GM18507 (cell line): ENCODE measurements around the gene CARMIL3.
"Not testable (repeated sequence)": the region's sequence is repeated elsewhere in the genome, so short reads cannot be mapped to it uniquely, and the experiment has no call there.

Source experiments
- DNase-seq: peaks from one replicate; pipeline ENCODE4 v3.0.0; 2011; ENCODE audit warnings: low read depth; ENCODE audit not compliant: insufficient read length; ENCODE audit errors: extremely low spot score
- FAIRE-seq: peaks from 2 replicates; lab custom pipeline; 2011; peaks lifted over from hg19 to GRCh38; lab: Jason Lieb, UNC

The CARMIL3 gene

DNA sequence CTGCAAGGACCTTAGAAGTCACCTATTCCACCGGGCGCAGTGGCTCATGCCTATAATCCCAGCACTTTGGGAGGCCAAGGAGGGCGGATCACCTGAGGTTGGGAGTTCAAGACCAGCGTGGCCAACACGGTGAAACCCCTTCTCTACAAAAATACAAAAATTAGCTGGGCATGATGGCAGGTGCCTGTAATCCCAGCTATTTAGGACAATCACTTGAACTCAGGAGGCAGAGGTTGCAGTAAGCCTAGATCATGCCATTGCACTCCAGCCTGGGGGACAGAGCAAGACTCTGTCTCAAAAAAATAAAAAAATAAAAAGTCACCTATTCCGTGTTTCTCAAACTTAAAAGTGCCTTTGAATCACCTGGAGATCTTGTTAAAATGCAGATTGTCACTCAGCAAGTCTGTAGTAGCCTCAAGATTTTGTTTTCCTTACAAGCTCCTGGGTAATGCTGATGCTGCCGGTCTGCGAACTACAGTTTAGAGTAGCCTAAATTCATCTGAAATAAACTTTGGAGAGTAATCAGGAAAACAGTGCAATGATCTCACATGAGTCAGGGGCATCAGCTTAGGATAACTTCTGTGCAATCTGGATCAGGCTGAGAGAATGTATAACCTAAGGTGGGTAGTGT lies 53.9 kb downstream of the CARMIL3 start:
- FAIRE-seq: not testable (repeated sequence)

DNA sequence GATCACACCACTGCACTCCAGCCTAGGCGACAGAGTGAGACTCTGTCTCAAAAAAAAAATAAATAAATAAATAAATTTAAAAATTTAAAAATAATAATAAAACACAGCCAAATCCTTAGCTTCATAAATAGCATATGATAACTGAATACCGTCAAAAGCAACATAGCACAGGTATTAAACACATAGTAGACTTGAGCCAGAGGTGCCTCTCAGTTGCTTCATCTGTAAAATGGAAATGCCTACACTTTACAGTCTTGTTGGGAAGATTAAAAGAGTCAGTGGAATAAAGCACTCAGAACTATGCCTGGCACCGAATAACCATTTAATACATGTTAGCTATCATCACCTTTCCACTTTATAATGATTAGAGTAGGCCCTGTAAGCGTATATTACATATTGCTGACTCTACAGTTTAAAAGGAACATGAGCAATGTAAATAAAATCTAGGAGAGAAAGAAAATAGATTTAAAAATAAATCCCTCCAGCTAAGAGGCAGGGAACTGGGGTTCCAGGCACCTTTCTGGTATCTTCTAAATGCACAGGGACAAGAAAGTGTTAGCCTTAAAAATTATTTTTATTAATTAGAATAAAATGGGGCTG lies 55.0 kb downstream of the CARMIL3 start:
- FAIRE-seq (no peak), DNase-seq (no peak)

More for the DNA sequence above, 53.9 kb downstream of the CARMIL3 start:
- DNase-seq: not testable (repeated sequence)

DNA sequence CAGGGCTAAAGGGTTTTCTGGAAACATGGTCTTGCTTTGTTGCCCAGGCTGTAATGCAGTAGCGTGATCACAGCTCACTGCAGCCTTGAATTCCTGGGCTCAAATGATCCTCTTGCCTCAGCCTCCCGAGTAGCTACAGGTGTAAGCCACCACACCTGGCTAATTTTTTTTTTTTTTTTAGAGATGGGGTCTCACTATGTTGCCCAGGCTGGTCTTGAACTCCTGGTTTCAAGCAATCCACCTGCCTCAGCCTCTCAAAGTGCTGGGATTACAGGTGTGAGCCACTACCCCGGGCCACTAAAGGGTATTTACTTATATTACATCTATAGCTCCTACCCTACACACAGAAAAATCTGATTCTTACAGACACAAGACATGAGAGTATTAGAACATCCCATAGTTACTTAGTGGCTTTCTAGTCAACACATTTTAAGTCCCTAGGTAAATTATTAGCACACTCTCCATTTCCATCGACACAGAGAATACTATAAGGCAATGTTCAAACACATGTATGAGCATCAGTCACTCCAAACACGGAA lies 56.6 kb downstream of the CARMIL3 start:
- FAIRE-seq: no peak
- DNase-seq: no peak

DNA sequence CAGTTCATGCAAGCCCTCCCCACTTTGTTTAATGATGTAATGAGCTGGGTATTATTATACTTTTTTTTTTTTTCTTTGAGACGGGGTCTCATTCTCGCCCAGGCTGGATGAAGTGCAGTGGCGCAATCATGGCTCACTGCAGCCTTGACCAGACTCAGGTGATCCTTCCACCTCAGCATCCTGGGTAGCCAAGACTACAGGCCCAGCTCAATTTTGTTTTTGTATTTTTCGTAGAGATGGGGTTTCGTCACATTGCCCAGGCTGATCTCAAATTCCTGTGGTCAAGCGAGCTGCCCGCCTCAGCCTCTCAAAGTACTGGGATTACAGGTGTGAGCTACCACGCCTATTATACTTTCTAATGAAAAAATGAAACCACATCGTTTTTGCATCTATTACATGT lies 58.3 kb downstream of the CARMIL3 start:
- DNase-seq (no peak), FAIRE-seq (no peak)

DNA sequence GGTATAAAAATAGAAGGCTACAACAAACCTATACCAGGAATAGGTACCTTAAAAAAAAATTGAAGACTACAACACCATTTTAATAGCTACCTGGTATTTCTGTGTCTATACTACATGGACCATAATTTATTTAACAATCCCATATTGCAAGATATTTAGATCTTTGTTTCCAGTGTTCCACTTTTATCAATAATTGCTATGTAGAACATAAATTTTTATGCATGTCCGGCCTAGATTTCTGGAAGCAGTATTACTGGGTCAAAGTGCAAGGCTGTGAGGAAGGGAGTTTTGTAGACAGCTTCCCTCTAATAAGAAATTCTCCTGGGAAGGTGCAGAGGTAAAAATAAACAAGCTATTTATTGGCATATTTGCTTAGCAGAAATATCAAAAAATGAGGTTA lies 58.7 kb downstream of the CARMIL3 start:
- DNase-seq (no peak), FAIRE-seq (no peak)

DNA sequence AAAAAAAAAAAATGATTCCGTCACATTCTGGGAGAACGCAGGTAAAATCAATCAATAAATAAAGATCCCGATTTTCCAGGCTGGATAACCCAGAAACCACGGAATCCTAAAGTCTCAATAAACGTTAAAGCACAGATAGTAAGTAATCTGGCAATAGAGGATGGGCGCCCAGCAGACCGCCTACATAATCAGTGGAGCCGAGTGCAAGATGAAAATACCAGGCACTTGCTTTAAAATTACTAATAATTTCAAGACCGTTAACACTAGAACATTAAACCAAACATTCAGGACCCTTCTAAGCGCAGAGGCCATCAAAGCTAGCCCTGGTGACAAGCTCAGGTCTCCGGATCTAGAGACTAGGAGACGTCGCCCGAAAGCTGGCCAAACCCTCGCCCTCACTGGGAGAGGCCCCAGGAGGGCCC lies 61.6 kb downstream of the CARMIL3 start:
- DNase-seq (no peak), FAIRE-seq (no peak)

DNA sequence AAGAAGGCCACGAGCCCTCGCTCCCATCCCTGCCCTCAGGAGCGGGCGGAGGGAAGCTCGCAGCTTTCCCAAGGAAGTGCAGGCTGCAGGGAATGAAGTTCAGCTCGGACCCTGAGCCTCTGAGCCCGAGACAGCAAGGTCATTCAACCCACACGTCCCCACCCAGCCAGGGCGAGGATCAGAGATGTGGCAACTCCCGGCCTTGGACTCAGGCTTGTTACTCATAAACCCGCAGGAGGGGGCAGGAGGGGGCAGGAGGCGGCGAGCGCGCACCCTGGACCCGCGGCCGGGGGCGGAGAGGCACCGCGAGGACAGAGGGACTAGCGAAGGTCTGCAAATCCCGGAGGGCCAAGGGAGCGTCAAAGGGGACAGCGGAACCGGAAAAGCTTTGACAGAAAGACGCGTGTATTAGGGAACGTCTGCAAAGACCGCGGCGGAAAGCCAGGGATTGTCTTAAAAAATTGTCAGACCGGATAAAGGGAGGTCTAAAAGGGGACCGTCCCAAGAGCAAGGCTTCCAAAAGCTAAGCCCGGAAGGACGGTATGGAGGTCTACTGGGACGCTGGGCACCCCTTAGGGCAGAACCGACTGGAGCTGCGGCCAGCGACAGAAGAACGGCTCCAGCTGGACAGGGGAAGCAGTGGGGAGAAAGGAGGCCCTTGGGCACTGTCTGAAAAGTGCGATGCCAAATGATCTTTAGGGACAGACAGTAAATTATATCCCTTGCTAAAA lies 62.2 kb downstream of the CARMIL3 start:
- no peak for FAIRE-seq
- no peak for DNase-seq

DNA sequence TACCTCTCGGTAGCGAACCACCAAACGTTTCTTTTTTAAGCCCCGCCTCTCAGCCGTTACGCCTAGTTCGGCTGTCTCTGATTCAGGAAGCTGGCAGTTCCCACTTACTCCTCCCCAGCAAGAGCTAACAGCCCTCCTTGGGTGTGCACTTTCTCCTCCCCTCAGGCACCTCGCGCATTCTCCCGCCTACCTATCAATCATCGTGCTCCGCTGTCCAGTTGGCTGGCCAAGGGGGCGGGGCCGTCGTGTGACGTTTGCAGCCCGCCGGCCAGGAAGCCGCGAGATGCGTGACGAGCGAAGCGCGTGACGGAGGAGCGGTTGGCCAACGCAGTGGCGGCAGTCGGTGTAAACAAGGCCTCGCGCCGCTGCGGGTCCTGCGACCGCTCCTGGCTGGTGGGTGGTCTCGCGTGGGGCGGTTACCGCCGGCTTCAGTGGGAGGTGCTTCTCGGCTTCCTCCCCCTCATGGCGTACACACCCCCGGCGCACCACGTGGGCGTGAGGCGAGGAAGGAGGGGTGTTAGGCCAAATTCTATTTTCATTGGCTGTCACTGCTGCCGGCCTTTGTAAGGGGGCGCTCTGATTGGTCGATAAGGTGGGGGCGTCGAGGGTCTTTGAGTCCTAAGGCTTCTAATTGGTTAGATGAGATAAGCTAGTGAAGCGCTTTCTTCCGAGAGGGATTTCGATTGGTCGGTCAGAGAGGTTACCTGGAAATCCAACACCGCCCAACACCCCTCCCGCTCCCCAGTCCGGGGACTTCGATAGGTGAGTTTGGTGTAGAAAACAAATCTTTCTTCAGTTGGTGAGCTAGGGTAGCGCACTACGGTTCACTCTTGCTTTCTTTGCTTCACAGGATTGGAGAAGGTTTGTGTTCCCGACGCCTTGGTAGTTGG lies 63.0 kb downstream of the CARMIL3 start, which contains the start of the genes DCAF11 and NRL:
DCAF11 (plus strand) TSS at position 246 of the 890 bp plus-strand sequence. CDS start 818 bp downstream, outside the sequence.
NRL (minus strand) TSS at position 418 of the 890 bp plus-strand sequence. CDS start 32,101 bp downstream, outside the sequence.
- peak; percentile 99 for FAIRE-seq

DNA sequence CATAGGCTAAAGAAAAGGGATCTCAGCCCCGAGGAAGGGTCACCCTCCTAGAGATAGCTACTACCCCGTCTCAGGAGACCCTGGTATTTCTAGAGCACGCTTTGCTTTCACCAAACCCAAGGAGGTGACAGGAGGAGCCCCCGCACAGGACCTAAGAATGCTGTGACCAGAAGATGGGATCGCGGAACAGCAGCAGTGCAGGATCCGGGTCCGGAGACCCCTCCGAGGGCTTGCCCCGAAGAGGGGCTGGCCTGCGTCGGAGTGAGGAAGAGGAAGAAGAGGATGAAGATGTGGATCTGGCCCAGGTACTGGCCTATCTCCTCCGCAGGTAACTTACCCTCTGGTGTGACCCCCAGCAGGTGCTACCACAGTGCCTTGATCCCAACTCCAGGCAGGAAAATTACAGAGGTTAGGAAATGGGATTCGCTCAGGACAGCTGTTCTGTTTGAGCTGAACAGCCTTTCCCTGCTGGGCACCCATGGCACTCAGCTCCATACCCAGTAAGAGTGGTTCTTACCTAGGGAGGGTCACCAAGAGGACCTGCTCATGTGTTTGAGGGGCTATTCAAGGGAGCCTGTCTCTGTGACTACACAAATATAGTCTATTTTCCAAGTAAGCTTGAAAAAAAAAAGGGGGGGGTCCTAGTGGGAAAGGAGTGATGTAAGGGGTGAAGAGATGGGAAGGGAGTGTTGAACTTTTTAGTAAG lies 63.8 kb downstream of the CARMIL3 start:
- no peak for FAIRE-seq

More for the DNA sequence above, 63.0 kb downstream of the CARMIL3 start, which contains the start of the genes DCAF11 and NRL:
- peak; percentile 92 for DNase-seq

DNA sequence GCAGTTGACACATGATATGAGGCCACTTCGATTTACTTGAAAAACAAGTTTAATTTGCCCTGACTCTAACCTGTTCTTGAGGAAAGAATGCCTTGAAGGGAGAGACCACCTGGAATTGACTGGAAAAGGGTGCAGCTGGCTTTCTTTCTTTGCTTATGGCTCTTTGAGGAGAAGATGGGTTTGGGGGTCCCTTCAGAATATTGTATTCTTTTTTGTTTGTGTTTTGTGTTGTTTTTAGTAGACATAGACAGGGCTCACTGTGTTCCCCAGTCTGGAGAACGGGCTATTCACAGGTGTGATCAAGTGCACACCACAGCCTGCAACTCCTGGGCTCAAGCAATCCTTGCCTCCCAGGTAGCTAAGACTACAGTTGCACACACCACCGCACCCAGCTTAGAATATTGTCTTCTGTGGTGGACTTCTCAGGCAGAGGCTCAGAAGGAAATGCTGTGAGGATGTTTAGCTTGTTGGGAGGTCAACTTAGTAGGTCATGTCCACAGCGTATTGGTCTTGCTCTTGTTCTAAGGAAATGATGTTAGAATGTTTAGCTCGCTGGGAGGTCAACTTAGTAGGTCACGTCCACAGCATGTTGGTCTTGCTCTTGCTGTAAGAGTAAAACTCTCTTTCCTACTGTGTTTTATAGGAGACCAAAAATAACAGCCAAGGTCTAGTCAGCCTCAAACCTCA lies 64.5 kb downstream of the CARMIL3 start:
- FAIRE-seq: no peak
- no peak for DNase-seq

More for the DNA sequence above, 63.8 kb downstream of the CARMIL3 start:
- no peak for DNase-seq

DNA sequence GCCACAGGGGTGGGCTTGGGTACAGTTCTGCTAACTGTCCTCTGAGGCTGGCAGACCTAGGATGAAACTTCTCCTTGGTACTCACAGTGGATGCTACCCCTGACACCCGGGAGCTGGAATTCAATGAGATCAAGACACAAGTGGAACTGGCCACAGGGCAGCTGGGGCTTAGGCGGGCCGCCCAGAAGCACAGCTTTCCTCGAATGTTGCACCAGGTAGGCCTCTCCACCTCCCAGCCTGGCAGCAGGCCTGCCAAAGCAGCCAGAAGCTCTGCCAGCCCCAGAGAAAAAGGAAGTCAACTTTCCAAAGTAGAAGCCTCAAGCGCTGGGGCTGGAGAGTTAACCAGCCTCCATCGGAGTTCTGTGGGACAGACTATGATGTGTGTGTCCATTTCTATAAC lies 65.4 kb downstream of the CARMIL3 start:
- no peak for FAIRE-seq
- DNase-seq: no peak
